Measurements from ENCODE around the gene SCAF1. TPM values are rescaled to one million over a fixed set of nuclear protein-coding genes. Genes with fewer than 3 reads are reported as not detected.

Gene SCAF1
- total RNA-seq, 1 donor from 2014 or later = 38.8 TPM

DNA sequence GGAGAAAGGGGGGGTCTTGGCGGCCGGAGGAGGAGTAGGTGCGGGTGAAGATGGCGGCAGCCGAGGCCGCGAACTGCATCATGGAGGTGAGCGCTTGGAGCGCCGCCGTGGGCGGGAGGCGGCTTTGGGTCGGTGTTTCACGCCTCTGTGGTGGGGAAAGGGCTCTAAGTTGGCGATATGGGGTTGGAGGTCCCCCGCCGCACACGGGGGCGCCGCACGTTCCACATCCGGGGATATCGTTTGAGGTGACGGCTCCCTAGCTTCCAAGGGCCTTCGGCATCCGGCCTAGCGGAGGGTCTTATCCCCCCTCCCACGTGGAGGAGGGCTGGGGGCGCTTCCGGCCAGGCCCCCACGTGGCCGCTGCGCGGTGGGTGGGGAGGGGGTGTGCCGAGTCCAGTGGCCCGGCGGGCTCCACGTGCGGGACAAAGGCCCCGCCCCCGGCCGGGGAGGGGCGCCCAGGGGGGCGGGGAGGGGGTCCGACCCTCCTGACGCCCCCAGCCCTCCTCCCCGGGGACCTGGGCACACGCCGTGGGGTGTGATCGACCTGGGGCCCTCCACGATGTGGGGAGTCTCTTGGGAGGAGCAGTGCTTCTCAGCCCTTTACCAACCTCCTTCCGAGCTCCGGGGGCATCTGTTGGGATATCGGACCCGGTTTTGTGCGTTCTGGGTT, 35.4 kb downstream of the SCAF1 start, which contains the start of gene PRMT1:
Gene PRMT1, plus strand, starts transcription at position 41 of the 670 bp plus-strand sequence. Its CDS starts 10 bp downstream, at position 51.
- Histone ChIP-seq H3K27me3 (ENCODE audit: low read depth) (no peaks in the 10 kb centered on the region), H3K27ac (replicated peaks) (peak within 1 kb of the TSS; percentile 97), H3K36me3 (peaks cover 16% of the 10 kb centered on the region), H3K4me3 (peak within 1 kb of the TSS; percentile 98), H3K4me1 (peaks cover 58% of the 10 kb centered on the region), H3K9me3 (replicated peaks) (no peaks in the 10 kb centered on the region)
- intact Hi-C loops (cut with micrococcal nuclease) = no loop called here
- no peak for DNase-seq
- no peak for TF ChIP-seq CTCF (IDR thresholded peaks at IDR 0.05; ENCODE audit: borderline replicate concordance)

DNA sequence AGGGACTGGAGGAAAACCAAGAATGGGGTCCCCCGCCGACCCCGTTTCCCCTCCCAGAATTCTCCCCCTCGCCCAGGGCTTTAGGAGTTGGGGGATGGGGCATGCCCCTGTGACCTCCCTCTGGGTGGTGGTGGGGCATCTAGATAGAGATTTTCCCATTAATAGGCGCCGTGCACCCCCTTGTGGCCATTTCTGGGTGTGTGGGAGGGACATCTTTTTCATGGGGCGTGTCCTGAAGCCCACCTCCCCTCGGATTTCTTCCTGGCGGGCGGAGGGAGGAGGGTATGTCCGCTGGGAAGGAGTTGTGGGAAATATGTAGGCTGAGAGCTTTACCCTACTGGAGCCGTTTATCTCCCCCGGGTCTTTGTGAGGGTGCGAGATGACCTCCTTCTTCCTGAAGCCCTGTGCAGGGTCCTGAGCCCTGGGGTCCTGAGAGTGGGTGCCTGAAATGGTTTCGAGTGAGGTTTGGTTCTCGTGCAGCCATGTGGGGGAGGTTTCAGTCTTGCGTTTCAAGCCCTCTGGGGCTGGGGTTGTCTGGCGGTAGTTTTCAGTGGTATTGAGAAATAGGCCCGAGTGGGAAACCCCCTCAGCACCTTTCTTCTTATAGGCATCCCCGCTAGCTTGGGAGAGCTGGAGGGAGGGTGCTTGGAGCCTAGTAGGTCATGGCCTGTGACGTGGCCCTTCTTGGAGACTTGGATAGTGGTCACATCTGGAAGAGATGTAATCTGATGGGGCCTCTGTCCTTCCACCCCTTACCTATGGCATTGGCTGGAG, 36.1 kb downstream of the SCAF1 start:
- peaks cover 55% of the 10 kb centered on the region for H3K4me1 ChIP-seq
- H3K27ac ChIP-seq (replicated peaks) = peak overlapping the region; percentile 97
- no peaks in the 10 kb centered on the region for H3K27me3 ChIP-seq (ENCODE audit: low read depth)
- intact Hi-C loops (cut with micrococcal nuclease) = no loop called here
- DNase-seq = peak; percentile 69
- H3K9me3 ChIP-seq (replicated peaks) = no peaks in the 10 kb centered on the region
- peaks cover 23% of the 10 kb centered on the region for H3K36me3 ChIP-seq
- TF ChIP-seq CTCF (IDR thresholded peaks at IDR 0.05; ENCODE audit: borderline replicate concordance) = peak; percentile 63
- H3K4me3 ChIP-seq = peak overlapping the region; percentile 98

DNA sequence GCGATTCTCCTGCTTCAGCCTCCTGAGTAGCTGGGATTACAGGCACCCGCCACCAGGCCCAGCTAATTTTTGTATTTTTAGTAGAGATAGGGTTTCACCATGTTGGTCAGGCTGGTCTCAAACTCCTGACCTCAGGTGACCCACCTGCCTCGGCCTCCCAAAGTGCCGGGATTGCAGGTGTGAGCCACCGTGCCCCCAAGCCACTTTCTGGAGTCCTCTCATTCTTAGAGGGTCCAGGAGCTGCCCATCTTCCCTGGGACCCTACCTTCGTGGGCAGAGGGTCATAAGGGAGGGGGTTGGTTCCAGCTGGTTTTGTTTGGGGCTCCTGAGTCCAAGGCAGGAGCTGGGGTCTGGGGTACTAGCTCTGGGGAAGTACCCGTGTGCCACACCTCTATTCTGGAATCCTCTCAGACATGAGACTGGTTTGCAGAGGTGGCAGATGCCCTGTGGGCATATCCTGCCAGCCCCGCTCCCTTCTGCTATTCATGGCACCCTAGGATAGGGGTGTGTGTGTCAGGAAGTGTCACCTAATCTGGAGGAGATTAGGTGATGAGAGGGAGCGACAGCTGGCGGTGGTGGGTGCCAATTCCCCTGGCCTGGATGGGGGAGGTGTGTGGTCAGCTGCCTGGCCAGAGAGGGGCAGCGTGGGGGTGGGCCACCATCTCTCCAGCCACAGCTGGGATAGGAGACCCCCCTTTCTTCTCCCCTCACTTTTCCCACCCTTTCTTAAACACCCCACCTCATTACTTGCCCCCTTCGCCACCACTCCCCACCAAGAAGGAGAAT, 37.2 kb downstream of the SCAF1 start:
- Histone ChIP-seq H3K4me3 (peak overlapping the region; percentile 98), H3K27ac (replicated peaks) (peak overlapping the region; percentile 97), H3K9me3 (replicated peaks) (no peaks in the 10 kb centered on the region), H3K36me3 (peaks cover 34% of the 10 kb centered on the region), H3K4me1 (peaks cover 55% of the 10 kb centered on the region), H3K27me3 (ENCODE audit: low read depth) (no peaks in the 10 kb centered on the region)
- intact Hi-C loops (cut with micrococcal nuclease) = no loop called here
- no peak for DNase-seq
- no peak for TF ChIP-seq CTCF (IDR thresholded peaks at IDR 0.05; ENCODE audit: borderline replicate concordance)

- intact Hi-C loops (cut with micrococcal nuclease) = no loop called here
- no peak for DNase-seq
- H3K9me3 ChIP-seq (replicated peaks) = no peaks in the 10 kb centered on the region
- H3K27ac ChIP-seq (replicated peaks) = peak overlapping the region; percentile 97
- TF ChIP-seq CTCF (IDR thresholded peaks at IDR 0.05; ENCODE audit: borderline replicate concordance) = no peak
- peaks cover 61% of the 10 kb centered on the region for H3K4me1 ChIP-seq
- H3K36me3 ChIP-seq = peaks cover 41% of the 10 kb centered on the region
- peak overlapping the region; percentile 51 for H3K4me3 ChIP-seq
- no peaks in the 10 kb centered on the region for H3K27me3 ChIP-seq (ENCODE audit: low read depth)
These were observed 37.9 kb downstream of the SCAF1 start for GRCh38 chr19:49679771-49680413.
